GM12873 (cell line): ENCODE results near the gene NMT1.

Experiments used
- TF ChIP-seq, protein P1 (sequence below): IDR thresholded peaks from 2 replicates; pipeline ENCODE4 v1.5.1; 2012; ENCODE audit warnings: low read depth, mild to moderate bottlenecking, moderate library complexity, low read length, control low read depth; ENCODE audit not compliant: insufficient read depth; ENCODE audit errors: missing control alignments

Gene NMT1

GRCh38 chr17:45131616-45132319 is 70.7 kb downstream of the NMT1 start:
- TF ChIP-seq, protein P1, sequence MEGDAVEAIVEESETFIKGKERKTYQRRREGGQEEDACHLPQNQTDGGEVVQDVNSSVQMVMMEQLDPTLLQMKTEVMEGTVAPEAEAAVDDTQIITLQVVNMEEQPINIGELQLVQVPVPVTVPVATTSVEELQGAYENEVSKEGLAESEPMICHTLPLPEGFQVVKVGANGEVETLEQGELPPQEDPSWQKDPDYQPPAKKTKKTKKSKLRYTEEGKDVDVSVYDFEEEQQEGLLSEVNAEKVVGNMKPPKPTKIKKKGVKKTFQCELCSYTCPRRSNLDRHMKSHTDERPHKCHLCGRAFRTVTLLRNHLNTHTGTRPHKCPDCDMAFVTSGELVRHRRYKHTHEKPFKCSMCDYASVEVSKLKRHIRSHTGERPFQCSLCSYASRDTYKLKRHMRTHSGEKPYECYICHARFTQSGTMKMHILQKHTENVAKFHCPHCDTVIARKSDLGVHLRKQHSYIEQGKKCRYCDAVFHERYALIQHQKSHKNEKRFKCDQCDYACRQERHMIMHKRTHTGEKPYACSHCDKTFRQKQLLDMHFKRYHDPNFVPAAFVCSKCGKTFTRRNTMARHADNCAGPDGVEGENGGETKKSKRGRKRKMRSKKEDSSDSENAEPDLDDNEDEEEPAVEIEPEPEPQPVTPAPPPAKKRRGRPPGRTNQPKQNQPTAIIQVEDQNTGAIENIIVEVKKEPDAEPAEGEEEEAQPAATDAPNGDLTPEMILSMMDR, result peak; percentile 69

- TF ChIP-seq, protein P1, result no peak
Measured at GRCh38 chr17:45132320-45132571, 71.1 kb downstream of the NMT1 start, which contains the start of gene PLCD3. TSS of gene PLCD3 (minus strand) at chr17:45132515. CDS start at chr17:45132410, 105 bp downstream.

DNA sequence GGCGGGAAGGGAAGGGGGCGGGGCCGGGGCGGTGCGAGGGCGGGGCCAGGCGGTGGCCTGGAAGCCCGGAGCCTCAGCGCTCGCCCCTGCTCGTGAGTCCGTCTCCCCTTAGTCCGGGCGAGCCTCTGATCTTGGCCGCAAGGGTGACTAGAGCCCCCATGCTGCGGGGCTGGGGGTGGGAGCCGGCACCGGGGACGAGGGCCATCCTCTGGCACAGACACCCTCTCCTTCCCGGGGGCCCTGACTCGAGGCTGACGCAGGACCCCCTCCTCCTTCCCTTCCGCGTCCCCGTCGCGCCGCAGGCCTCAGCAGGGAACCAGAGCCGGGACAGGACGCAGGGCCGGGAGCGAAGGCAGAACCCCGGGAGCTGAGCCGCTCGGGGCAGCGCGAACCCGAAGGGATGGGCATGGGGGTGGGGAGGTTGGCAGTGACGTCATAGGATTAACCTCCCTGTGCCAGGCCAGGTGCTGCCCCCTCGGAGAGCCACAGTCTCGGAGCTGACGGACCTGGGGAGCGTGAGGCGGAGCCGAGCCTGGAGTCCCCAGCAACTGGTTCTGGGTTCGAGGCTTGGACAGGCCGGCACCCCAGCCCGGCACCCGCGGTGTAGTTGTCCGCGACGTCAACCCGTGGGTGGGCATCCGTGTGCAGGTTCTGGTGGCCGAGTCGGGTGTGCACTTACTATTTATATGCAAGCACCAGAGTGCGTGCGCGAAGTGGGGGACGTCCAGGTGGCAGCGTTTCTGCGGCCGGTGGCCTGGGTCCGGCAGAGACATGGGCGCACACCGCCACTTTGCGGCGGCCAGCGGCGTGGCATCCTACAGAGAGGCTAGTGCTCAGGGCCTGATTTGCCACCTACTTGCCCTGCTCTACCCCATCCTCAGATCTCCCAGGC is 71.7 kb downstream of the NMT1 start:
- TF ChIP-seq, protein P1, result peak; percentile 92

DNA sequence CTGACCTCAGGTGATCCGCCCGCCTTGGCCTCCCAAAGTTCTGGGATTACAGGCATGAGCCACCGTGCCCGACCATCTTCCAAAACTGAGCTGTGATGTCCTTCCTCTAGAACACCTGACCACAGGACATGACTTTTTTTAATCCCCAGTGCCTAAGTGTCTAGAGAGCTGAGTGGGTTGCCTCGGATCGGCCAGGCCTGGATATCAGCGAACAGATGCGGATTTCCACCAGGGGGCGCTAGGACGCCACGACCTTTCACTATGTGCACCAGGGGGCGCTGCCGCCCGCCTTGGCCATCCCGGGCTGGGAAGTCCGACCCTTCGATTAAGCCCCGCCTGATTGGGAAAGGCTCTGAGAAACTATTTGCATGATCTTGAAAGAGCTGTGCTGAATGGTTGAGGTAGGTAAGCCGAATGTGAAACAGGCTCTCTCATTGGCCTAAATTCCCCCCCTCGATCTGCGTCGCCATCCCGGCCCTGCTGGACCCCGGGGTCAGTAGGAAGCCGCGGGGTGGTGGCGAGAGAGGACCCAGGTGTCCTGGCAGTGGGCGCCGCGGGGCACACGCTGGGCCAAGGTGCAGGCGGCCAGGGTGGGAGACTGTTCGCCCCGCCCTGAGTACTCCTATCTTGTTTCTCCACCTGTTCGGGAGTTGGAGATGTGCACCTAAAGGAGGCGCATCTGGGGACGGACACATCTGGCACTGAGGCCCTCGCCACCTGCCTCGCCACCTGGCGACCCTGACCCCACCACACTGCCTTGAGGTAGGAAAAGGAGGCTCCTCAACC is 74.3 kb downstream of the NMT1 start, which contains the start of gene ACBD4:
TSS of gene ACBD4 (plus strand) at position 496 of the 786 bp plus-strand sequence. CDS start 458 bp downstream, outside the sequence.
- TF ChIP-seq, protein P1, result peak; percentile 100

- TF ChIP-seq, protein P1, result no peak
Measured at GRCh38 chr17:45135978-45136791, 75.1 kb downstream of the NMT1 start.

DNA sequence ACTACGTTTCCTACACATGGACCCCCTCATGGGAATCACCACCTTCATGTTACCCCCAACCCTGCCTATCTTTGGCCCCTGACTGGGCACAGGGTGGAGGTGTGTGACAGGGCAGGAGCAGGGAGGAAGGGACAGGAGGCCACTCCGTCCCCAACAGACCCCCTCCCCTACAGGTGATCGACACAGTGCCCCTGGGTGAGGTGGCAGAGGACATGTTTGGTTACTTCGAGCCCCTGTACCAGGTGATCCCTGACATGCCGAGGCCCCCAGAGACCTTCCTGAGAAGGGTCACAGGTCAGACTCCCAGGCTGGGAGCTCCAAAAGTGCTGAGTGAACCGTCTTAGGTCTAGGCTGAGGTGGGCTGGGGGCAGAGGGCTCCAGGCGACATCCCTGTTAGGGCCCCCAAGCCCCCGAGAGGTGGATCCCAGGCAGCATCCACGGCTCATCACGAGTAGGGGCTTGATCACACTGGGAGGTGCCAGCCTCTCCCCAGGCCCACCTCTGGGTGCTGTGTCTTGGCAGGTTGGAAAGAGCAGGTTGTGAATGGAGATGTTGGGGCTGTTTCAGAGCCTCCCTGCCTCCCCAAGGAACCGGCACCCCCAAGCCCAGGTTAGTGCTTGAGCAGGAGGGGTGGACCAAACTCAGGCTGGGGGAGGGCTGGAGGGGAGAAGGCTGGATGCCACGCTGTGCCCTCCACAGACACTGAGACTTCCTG is 75.9 kb downstream of the NMT1 start:
- TF ChIP-seq, protein P1, result no peak
